Thymus (tissue), 11 donors: ENCODE data around the gene RNF220. TPM values are rescaled to one million over a fixed set of nuclear protein-coding genes. Genes with fewer than 3 reads are reported as not detected.

Source experiments
- DNase-seq, 9 donors: peaks; one replicate each; pipeline ENCODE4 v3.0.0-alpha.2; 2013; ENCODE audit warnings: low spot score in 9 of 9, low read depth in 6 of 9, missing footprints in 1 of 9
- H3K27ac ChIP-seq, 2 donors: one replicate each; pipeline ENCODE4 v1.5.1; 2013; ENCODE audit warnings: control low read depth in 1 of 2, low read depth in 1 of 2, low read length in 1 of 2, mild to moderate bottlenecking in 1 of 2, moderate library complexity in 1 of 2
- H3K27me3 ChIP-seq, 2 donors: one replicate each; pipeline ENCODE4 v1.5.1; 2013; ENCODE audit warnings: low read length in 1 of 2; ENCODE audit not compliant: control insufficient read depth in 2 of 2, insufficient read depth in 1 of 2
- H3K36me3 ChIP-seq, 2 donors: one replicate each; pipeline ENCODE4 v1.5.1; 2013; ENCODE audit warnings: low read length in 1 of 2, mild to moderate bottlenecking in 1 of 2, moderate library complexity in 1 of 2; ENCODE audit not compliant: control insufficient read depth in 2 of 2, insufficient read depth in 2 of 2
- H3K4me1 ChIP-seq, 2 donors: one replicate each; pipeline ENCODE4 v1.5.1; 2013; ENCODE audit warnings: low read length in 2 of 2; ENCODE audit not compliant: control insufficient read depth in 2 of 2, insufficient read depth in 2 of 2
- H3K4me3 ChIP-seq, 2 donors: one replicate each; pipeline ENCODE4 v1.5.1; 2013; ENCODE audit warnings: low read length in 2 of 2, control low read depth in 1 of 2, mild to moderate bottlenecking in 1 of 2
- H3K9me3 ChIP-seq, 2 donors: one replicate each; pipeline ENCODE4 v1.5.1; 2013; ENCODE audit warnings: low read length in 1 of 2, mild to moderate bottlenecking in 1 of 2; ENCODE audit not compliant: control insufficient read depth in 2 of 2, insufficient read depth in 1 of 2
- WGBS: extraction: QIAGEN DNeasy Blood & Tissue Kit; methylation state at CpG from one replicate; pipeline ENCODE4 v1.1.7; 2013; 5-methylcytosine and 5-hydroxymethylcytosine counted together
- polyA plus RNA-seq: library from polyadenylated mRNA; stranded (reverse); fragments of 200-250 nt; gene quantifications from one replicate; pipeline ENCODE4 v1.2.3, GENCODE V29; 2013
- total RNA-seq: library from RNA; stranded (reverse); fragments of 120-200 nt; gene quantifications from one replicate; pipeline ENCODE4 v1.2.4, GENCODE V29; 2013
- donor health status: healthy.

Gene RNF220
- total and polyA plus RNA-seq, 2 donors = 66.3 to 70.0 TPM

DNA sequence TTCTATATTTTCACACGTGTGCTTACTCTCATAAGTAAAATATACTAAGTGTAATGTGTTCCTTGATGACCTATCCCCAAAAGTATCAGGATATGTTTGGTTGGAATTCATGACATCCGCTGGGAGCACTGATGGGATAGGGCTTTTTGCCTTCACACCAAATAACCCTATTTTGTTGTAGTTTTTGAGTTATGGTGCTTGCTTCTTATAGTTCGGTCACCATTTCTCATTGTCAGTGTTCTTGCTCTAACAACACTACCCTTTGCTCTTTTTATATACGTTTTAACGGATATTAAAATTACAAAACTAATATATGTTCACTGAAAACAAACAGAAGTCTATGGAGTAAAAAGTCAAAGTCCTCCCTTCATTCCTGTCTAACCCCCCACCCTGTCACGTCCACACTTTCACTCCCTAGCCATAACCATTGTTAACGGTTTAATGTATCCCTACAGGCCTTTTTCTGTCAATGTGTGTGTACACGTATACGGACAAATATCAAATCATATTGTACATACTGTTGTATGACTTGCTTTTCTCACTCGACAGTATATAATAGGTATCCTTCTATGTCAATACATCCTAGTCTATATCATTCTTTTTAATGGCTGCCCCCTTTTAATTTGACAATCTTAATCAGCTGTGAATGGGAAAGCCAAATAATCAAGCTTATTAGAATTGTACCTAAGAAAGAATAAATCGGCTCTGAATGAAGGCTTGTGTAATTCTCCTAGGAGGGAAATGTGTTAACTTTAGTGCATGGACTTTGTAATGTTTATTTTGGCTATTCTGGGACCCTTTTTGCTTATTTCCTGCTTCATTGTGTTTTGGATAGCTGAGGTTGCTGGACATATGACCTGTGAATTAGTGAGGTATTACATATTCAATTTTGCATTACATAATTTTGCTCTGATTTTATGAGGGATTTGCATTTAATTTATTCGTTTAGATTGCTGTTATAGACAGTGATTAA lies 3.5 kb upstream of the RNF220 start:
- Histone ChIP-seq H3K9me3 (peaks cover 1 to 7% of the 10 kb centered on the region in 2 donors), H3K4me1 (peaks cover 12 to 15% of the 10 kb centered on the region in 2 donors), H3K4me3 (no peak overlapping the region), H3K27me3 (peaks cover 23 to 32% of the 10 kb centered on the region in 2 donors), H3K36me3 (no peaks in the 10 kb centered on the region), H3K27ac (no peak overlapping the region)
- no peak for DNase-seq
- WGBS = 97% methylated on average over 12 of the region's 12 CpGs

DNA sequence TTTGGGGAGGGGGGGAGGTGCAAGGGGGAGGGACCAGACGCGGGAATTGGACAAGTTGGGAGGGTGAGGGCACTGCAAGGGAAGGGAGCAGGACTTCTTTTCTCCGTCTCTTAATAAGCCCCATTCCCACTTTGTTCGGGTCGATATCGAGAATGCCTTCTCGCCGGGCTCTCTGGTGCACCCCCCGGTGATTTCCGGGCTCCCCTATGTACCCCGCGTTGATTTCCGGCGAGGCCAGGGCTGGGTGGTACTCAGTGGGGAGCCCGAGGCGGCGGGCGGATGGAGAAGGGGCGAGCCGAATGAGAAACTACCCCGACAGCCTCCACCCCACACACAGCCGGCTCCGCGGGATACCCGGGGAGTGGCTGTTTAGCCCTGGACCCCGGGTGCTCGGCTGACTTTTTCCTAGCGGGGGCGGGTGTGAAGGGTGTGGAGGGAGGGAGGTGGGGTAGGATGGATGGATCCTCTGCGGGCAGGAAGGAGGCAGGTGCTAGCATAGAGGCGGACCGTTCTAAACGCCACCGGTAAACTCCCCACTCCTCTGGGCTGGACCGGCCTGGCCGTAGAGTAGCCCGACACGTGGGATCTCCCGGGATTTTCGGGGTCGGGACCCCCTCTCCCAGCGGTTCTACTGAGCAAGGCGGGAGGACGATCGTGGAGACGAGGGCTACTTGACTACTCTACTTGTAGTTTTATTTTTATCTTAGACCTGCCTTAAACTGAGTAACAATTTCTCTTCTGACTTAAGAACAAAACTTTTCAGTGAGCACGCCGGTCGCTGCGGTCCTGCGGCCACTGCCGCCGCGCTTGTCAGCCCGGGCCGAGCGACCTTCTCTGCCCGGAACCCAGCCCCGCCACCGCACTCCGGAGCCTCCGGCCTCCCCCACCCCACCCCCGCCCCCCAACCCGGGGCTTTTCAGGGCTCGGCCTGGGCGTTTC lies 1.0 kb downstream of the RNF220 start:
- WGBS = under 1% methylated on average over 66 of the region's 66 CpGs
- DNase-seq = peak in 2 of 9 donors; percentile 21 to 52
- Histone ChIP-seq H3K4me1 (peaks cover 12 to 35% of the 10 kb centered on the region in 2 donors), H3K27ac (no peak overlapping the region), H3K9me3 (peaks cover 1 to 12% of the 10 kb centered on the region in 2 donors), H3K36me3 (no peaks in the 10 kb centered on the region), H3K27me3 (peaks cover 60 to 75% of the 10 kb centered on the region in 2 donors), H3K4me3 (peak overlapping the region; percentile 53 to 76)

GRCh38 chr1:44406737-44407429 lies 1.8 kb downstream of the RNF220 start:
- Histone ChIP-seq H3K36me3 (no peaks in the 10 kb centered on the region), H3K27ac (no peak overlapping the region), H3K4me1 (peaks cover 12 to 35% of the 10 kb centered on the region in 2 donors), H3K4me3 (peak overlapping the region; percentile 19 to 76), H3K9me3 (peaks cover 1 to 12% of the 10 kb centered on the region in 2 donors), H3K27me3 (peaks cover 67 to 84% of the 10 kb centered on the region in 2 donors)
- peak in 1 of 9 donors; percentile 40 for DNase-seq
- 1% methylated on average over 50 of the region's 50 CpGs for WGBS

- DNase-seq = peak in 1 of 9 donors; percentile 25
Observed at GRCh38 chr1:44407430-44408211, 2.6 kb downstream of the RNF220 start.

DNA sequence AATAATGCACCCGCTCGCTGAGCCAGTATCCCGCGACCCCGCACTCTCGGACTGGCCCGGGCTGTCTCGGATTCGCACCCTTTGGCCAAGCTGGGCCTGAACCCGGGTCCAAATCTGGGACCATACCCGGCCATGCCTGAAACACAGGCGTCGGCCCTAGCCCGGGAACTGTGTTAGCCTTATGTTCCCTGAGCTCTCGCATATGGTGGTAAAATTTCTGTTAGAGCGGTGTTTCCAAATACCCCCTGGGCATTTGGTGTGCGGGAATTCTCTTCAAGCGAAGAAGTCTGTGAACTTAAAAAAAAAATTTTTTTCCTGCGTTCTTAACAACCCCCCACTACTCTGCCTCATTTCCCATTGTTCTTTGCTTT lies 3.1 kb downstream of the RNF220 start:
- Histone ChIP-seq H3K36me3 (no peaks in the 10 kb centered on the region), H3K4me3 (no peak overlapping the region), H3K27me3 (peaks cover 75 to 95% of the 10 kb centered on the region in 2 donors), H3K4me1 (peaks cover 12 to 35% of the 10 kb centered on the region in 2 donors), H3K27ac (no peak overlapping the region), H3K9me3 (peaks cover 1 to 12% of the 10 kb centered on the region in 2 donors)
- WGBS = 3% methylated on average over 19 of the region's 19 CpGs
- peak in 1 of 9 donors; percentile 28 for DNase-seq

More at GRCh38 chr1:44407430-44408211, 2.6 kb downstream of the RNF220 start:
- Histone ChIP-seq H3K9me3 (peaks cover 1 to 12% of the 10 kb centered on the region in 2 donors), H3K4me3 (peak overlapping the region in 1 of 2 donors; percentile 76), H3K27me3 (peaks cover 75 to 91% of the 10 kb centered on the region in 2 donors), H3K27ac (no peak overlapping the region), H3K4me1 (peaks cover 12 to 35% of the 10 kb centered on the region in 2 donors), H3K36me3 (no peaks in the 10 kb centered on the region)
- WGBS = 1% methylated on average over 85 of the region's 85 CpGs

GRCh38 chr1:44408632-44409602 lies 3.9 kb downstream of the RNF220 start:
- H3K4me3 ChIP-seq = peak overlapping the region; percentile 12 to 21
- H3K27ac ChIP-seq = no peak overlapping the region
- peak in 2 of 9 donors; percentile 21 to 62 for DNase-seq
- H3K9me3 ChIP-seq = peaks cover 1 to 12% of the 10 kb centered on the region in 2 donors
- peaks cover 81 to 99% of the 10 kb centered on the region in 2 donors for H3K27me3 ChIP-seq
- H3K36me3 ChIP-seq = no peaks in the 10 kb centered on the region
- peaks cover 12 to 35% of the 10 kb centered on the region in 2 donors for H3K4me1 ChIP-seq
- 2% methylated on average over 37 of the region's 37 CpGs for WGBS

GRCh38 chr1:44409757-44410156 lies 4.7 kb downstream of the RNF220 start:
- Histone ChIP-seq H3K27me3 (peaks cover 80 to 99% of the 10 kb centered on the region in 2 donors), H3K27ac (no peak overlapping the region), H3K4me3 (no peak overlapping the region), H3K9me3 (peaks cover 1 to 12% of the 10 kb centered on the region in 2 donors), H3K36me3 (no peaks in the 10 kb centered on the region), H3K4me1 (peaks cover 12 to 35% of the 10 kb centered on the region in 2 donors)
- no peak for DNase-seq
- 28% methylated on average over 4 of the region's 4 CpGs for WGBS
